Stimulated activated CD8-positive, alpha-beta memory T cell treated with anti-CD3 and anti-CD28 coated beads, Interleukin-7, amount 100 ng/mL, for 4 hours (primary cell): ENCODE measurements around the gene CALCOCO1.

Experiments used
- DNase-seq, 2 donors: peaks; one replicate each; pipeline ENCODE4 v3.0.0-alpha.2; 2020; ENCODE audit warnings: low read depth in 2 of 2

Gene CALCOCO1

DNA sequence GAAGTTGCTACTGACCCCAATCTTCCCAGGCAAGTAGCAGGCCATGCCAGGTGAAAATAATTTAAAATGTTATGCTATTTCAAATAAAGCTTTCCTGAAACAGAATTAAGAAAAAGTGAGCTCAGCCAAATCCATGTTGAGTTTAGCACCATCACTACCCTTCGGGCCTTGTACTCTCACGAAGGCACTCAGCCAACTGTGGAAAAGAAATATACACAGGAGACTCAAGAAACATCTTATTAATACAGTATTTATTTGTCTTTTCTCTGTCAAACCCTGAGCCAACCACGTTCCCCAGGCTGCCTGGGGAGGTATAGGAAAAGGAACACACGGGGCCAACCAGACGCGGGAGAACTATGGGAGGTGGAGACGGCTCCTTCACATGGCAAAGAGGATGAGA is 62.3 kb downstream of the CALCOCO1 start:
- DNase-seq = no peak

- DNase-seq = no peak
Measured at GRCh38 chr12:53664191-53664590, 63.1 kb downstream of the CALCOCO1 start.

DNA sequence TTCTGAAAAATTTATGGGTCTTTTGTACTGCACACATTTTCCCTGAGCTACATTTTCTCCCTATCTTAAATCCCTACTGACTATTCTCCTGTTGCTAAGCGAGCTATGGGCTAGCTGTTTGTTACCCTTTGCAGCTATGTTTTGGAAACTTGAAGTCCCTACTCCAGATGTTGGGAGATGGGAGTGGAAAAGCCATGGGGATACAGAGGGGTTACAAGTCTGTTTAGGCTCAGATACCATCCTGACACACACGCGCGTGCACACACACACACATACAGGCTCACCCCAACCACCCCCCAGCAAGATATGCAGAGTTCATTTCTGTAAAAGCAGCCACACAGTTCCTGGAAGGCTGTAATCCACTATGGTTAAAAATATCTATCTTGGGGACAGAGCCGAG is 67.2 kb downstream of the CALCOCO1 start:
- no peak for DNase-seq

DNA sequence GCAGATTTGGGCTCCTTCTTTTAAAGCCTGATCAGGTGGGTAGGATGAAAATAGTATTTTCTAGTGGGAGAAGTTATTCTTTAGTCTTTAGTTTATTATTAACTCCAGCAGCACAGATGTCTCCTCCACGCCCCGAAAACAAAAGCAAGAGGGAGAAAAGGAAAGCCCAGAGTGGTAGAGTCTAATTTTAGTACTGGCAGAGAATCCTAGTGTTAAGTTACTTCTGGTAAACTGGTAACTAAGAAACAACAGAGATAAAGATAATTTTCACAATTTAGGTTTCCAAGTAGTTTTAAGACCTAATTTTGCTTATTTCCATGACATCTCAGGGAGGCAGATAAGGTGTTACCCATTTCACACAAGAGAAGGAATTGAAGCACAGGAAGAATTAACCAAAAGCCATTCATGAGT is 67.7 kb downstream of the CALCOCO1 start:
- no peak for DNase-seq

DNA sequence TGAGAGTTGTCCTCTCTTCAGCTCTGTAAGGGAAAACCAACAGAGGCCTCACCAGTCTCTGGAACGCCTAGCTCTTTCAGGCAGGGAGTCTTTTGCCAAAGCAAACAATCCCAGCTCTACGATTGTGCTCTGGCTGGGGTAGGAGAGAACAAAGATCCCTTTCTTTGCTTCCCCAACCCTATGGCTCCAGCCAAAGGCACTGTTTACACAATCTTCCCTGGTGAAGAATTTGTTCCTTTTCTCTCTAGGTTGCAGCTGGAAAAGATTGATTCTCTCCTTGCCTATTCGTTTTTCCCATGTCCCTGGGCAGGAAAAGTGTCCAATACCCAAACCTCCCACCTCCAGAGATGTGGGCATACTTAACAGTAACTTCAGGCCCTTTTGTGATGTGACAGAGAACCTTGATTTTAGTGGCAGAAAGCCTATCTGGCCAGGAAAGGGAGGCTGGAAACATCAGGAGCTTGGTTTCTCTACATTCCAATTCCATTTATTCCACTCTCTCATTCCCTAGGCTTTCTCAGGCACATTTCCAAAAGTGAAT is 68.2 kb downstream of the CALCOCO1 start:
- no peak for DNase-seq
